A549 treated with GW870086 at 1 μM for 4 hours (cell line): ENCODE results near the gene ZFAND2B. TPM values are rescaled to one million over a fixed set of nuclear protein-coding genes. Genes with fewer than 3 reads are reported as not detected.

ENCODE experiments used
- total RNA-seq: library from RNA; stranded (reverse); fragments of 200-300 nt; extraction: Qiagen RNA extraction; gene quantifications from 5 replicates; pipeline ENCODE4 v1.2.3, GENCODE V29; 2022; ENCODE audit warnings: low read depth

The ZFAND2B gene
- total RNA-seq = 16.4 to 22.1 TPM (median 21.8 TPM) in 5 replicates

GRCh38 chr2:219206328-219207133 is at the start of gene ZFAND2B:
Gene ZFAND2B (plus strand): TSS chr2:219206782. CDS start chr2:219206988, 206 bp downstream.

DNA sequence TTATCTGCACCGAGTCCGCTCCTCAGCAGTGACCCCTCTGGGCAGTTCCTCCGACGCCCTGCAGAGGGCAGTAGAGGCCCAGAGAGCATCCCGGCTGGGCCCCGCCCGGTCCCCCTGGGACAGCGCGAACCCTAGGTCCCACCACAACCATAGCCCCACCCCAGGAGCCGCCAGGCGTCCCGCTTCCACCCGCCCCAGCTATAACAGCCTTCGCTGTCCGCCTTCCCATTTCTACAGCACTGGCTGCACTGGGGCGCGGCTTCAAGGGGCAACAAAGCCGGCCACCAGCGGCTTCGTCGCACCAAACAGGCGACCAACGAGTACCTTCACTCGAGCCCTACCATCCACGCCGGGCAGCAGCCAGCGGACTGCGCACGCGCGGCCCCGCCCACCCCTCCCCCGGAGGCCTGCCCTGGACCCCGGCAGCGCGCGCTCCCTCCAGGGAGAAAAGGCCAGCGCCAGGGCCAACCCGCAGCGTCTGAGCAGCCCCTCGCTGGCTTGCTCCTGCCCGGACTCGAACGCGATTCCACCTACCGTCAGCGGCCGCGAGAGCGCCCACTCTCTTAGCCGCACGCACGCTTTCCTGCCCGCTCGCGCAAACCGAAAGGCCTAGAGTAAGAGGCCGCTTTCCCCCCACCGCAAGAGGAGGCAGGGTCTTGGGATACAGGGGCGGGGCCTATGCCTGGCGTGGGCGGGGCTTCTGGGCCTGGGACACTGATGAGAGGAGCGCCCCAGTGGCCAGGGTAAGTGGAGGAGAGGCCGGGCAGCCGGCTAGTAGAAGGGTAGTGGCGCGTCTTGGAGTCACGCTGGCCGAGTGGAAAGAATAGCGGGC is 46.2 kb upstream of the ZFAND2B start, which contains the start of gene NHEJ1:
Gene NHEJ1 (minus strand): TSS at position 630 of the 832 bp plus-strand sequence. CDS start 2,453 bp downstream, outside the sequence.

DNA sequence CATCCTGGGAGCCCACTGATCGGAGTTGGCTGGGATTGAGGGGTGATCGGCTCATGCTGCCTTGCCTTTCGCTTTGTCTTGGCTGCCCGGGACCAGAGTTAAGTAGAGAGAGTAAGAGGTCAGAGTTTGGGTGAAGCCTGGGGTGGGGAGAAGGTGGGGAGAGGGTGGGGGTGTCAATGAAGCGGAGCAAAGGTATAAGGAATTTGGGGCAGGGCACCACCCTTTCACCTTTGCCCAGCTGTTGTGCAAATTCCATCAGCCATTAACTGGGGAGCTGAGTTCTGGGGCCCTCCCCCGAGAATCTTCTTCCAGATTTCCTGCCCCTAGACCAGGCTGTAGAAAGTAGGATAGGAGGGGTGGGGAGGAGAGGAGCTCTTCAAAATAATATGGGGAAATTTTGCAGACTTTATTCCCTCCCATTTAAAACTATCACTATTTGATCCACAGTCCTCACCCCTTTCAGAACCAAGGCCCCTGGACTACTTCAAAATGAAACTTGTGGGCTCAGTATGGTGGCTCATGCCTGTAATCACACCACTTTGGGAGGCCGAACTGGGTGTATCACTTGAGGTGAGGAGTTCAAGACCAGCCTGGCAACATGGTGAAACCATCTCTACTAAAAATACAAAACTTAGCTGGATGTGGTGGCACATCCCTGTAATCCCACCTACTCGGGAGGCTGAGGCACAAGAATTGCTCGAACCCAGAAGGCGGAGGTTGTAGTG is 36.5 kb upstream of the ZFAND2B start, which contains the start of gene SLC23A3:
Gene SLC23A3 (minus strand): TSS at position 100 of the 725 bp plus-strand sequence. CDS start 45 bp downstream, at position 55.

DNA sequence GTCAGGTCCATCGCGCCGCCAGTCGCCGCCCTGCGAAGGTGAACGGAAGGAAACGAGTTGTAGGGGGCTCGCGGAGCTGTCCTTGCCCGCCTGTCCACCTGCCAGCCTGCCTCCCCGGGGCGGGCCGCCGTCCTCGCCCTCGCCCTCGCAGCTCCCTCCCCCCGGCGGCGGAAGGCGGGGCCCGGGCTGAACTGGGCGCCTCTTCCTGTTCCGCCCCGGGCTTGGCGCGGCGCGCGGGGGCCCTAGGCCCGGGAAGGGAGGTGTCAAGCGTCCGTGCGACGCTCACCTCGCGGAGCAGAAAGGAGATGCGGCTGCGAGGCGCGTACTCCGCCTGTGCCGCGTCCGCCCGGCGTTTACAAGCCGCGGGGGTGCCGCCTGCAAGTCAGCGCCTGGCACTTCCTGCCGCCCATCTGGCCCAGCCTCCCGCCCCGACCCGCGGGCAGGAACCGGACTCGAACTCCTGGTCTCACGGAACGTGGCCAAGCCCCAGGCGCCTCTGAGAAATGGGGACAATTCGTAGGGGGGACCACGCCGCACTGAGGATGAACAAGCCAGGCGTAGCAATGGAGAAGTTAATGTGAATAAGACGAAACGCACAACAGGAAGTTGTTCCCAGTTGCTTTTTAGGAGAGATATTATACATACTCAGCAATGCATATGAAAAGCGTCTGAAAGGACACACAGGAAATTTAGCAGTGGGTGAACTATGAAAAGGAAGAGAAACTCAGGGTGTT is 29.6 kb upstream of the ZFAND2B start, which contains the start of gene CNPPD1:
Gene CNPPD1 (minus strand): TSS at position 108 of the 734 bp plus-strand sequence. CDS start 97 bp downstream, at position 11.

GRCh38 chr2:219177552-219178376 is 28.8 kb upstream of the ZFAND2B start, which contains the start of gene RETREG2:
Gene RETREG2 (plus strand): TSS chr2:219178275. CDS start chr2:219178353, 78 bp downstream.

GRCh38 chr2:219218732-219219701 is 12.4 kb downstream of the ZFAND2B start, which contains the start of gene ABCB6:
Gene ABCB6 (minus strand): TSS chr2:219218958. CDS start chr2:219218673, 285 bp downstream.

GRCh38 chr2:219229305-219230058 is 22.9 kb downstream of the ZFAND2B start, which contains the start of the genes ANKZF1 and ATG9A:
Gene ANKZF1 (plus strand): TSS chr2:219229806. CDS start chr2:219230258, 452 bp downstream.
Gene ATG9A (minus strand): TSS chr2:219229636. CDS start chr2:219228024, 1,612 bp downstream.

GRCh38 chr2:219245148-219245898 is 38.7 kb downstream of the ZFAND2B start, which contains the start of the genes GLB1L and STK16:
Gene GLB1L (minus strand): TSS chr2:219245444. CDS start chr2:219243573, 1,871 bp downstream.
Gene STK16 (plus strand): TSS chr2:219245479. CDS start chr2:219246000, 521 bp downstream.

GRCh38 chr2:219252900-219253752 is 46.5 kb downstream of the ZFAND2B start, which contains the start of gene TUBA4B:
Gene TUBA4B (plus strand): TSS chr2:219253243. CDS start chr2:219253408, 165 bp downstream.

DNA sequence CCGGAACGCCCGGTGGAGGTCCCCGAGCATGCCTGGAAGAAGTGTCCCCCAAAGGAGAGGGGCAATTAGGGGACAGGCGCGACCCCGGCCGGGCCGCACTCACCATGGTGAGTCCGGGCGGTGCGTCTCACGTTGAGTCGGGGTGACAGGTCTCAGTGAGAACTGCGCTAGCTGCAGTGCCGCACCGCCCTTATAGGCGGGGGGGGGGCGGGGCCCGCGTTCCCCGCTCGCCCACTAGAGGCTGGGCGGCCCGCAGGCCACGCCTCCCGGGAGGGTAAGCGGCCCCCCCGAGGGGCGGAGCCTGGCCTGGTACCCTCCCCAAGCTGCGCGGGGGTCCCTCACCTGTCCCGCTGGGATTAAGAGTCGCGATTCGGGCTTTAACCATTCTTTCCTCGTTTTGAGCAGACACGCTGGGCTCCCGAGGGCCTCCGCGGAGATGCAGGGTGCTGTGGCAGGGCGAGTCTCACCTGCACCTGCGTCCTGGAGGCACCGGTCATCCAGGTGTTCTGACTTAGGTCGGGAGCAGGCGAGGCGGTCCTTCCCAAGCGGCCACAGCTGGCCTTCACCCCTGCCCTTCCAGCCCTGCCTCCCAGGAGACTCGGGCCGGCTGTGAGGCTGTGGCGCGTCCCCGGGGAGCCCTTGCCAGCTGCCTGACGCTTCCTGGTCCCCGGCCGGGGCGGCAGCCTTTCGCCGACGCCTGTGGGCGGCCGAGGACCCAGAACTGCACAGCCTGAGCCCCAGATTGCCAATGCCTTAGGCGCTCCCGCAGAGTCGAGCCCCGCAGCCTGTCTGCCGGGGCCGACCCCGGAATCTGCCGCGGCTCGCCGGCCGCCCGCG is 47.4 kb downstream of the ZFAND2B start, which contains the start of gene TUBA4A:
Gene TUBA4A (minus strand): TSS at position 166 of the 837 bp plus-strand sequence. CDS start 60 bp downstream, at position 106.

Other genes starting within 250 kb of the ZFAND2B start
- gene CDK5R2, start 247.1 kb upstream of the ZFAND2B start, total RNA-seq = 3.2 to 6.1 TPM (median 5.3 TPM) in 5 replicates
- not detected in 5 replicates for gene FEV, start 221.6 kb upstream of the ZFAND2B start, total RNA-seq
- gene CRYBA2, start 213.4 kb upstream of the ZFAND2B start, total RNA-seq = not detected in 5 replicates
- gene CFAP65, start 165.3 kb upstream of the ZFAND2B start, total RNA-seq = 0.14 to 0.21 TPM (median 0.18 TPM) in 4 of 5 replicates, not detected in the other
- gene IHH, start 145.9 kb upstream of the ZFAND2B start, total RNA-seq = 0.13 to 0.45 TPM (median 0.31 TPM) in 5 replicates
- gene NHEJ1, start 46.0 kb upstream of the ZFAND2B start, total RNA-seq = 14.9 to 20.3 TPM (median 16.4 TPM) in 5 replicates
- 0.39 to 1.6 TPM (median 0.51 TPM) in 5 replicates for gene SLC23A3, start 36.8 kb upstream of the ZFAND2B start, total RNA-seq
- 37.6 to 45.1 TPM (median 44.4 TPM) in 5 replicates for gene CNPPD1, start 29.9 kb upstream of the ZFAND2B start, total RNA-seq
- gene RETREG2, start 28.5 kb upstream of the ZFAND2B start, total RNA-seq = 55.8 to 83.6 TPM (median 80.0 TPM) in 5 replicates
- 19.6 to 34.4 TPM (median 31.2 TPM) in 5 replicates for gene ABCB6, start 12.2 kb downstream of the ZFAND2B start, total RNA-seq
- 38.5 to 47.2 TPM (median 43.3 TPM) in 5 replicates for gene ATG9A, start 22.9 kb downstream of the ZFAND2B start, total RNA-seq
- 12.4 to 16.6 TPM (median 16.2 TPM) in 5 replicates for gene ANKZF1, start 23.0 kb downstream of the ZFAND2B start, total RNA-seq
- gene GLB1L, start 38.7 kb downstream of the ZFAND2B start, total RNA-seq = 5.0 to 6.7 TPM (median 6.3 TPM) in 5 replicates
- 26.4 to 32.1 TPM (median 29.5 TPM) in 5 replicates for gene STK16, start 38.7 kb downstream of the ZFAND2B start, total RNA-seq
- gene TUBA4B, start 46.5 kb downstream of the ZFAND2B start, total RNA-seq = 0.13 to 0.34 TPM (median 0.19 TPM) in 3 of 5 replicates, not detected in the others
- gene TUBA4A, start 47.1 kb downstream of the ZFAND2B start, total RNA-seq = 273 to 385 TPM (median 299 TPM) in 5 replicates
- gene DNAJB2, start 72.6 kb downstream of the ZFAND2B start, total RNA-seq = 30.0 to 40.2 TPM (median 38.3 TPM) in 5 replicates
- gene PTPRN, start 102.6 kb downstream of the ZFAND2B start, total RNA-seq = 0.95 to 1.9 TPM (median 1.5 TPM) in 5 replicates
- gene RESP18, start 126.0 kb downstream of the ZFAND2B start, total RNA-seq = not detected in 5 replicates
- gene DNPEP, start 181.1 kb downstream of the ZFAND2B start, total RNA-seq = 54.9 to 67.6 TPM (median 60.7 TPM) in 5 replicates
- gene DES, start 211.6 kb downstream of the ZFAND2B start, total RNA-seq = 0.27 to 0.84 TPM (median 0.43 TPM) in 5 replicates
- gene SPEG, start 228.1 kb downstream of the ZFAND2B start, total RNA-seq = 5.4 to 12.9 TPM (median 8.1 TPM) in 5 replicates